ENCODE measurements around the gene ARL6IP1.
"Not testable (repeated sequence)": the region's sequence is repeated elsewhere in the genome, so short reads cannot be mapped to it uniquely, and the experiment has no call there.

ARL6IP1 gene

GRCh38 chr16:18777664-18778063, 23.7 kb downstream of the ARL6IP1 start:
- not testable (repeated sequence) for H3K36me3 ChIP-seq (ENCODE audit: control insufficient read depth, low read depth, low read length); H3K4me1 ChIP-seq (ENCODE audit: control insufficient read depth, low read depth, low read length); H3K9me3 ChIP-seq (ENCODE audit: control insufficient read depth, low read depth, low read length); H3K4me3 ChIP-seq (ENCODE audit: low read length); H3K9ac ChIP-seq (ENCODE audit: low read length); H3K27ac ChIP-seq (ENCODE audit: low read length); H3K27me3 ChIP-seq (ENCODE audit: control insufficient read depth, insufficient read depth, low read length)

GRCh38 chr16:18776334-18776733, 25.0 kb downstream of the ARL6IP1 start:
- not testable (repeated sequence) for H3K27ac ChIP-seq (ENCODE audit: low read length); H3K9ac ChIP-seq (ENCODE audit: low read length); H3K4me3 ChIP-seq (ENCODE audit: low read length); H3K4me1 ChIP-seq (ENCODE audit: control insufficient read depth, low read depth, low read length); H3K27me3 ChIP-seq (ENCODE audit: control insufficient read depth, insufficient read depth, low read length); H3K9me3 ChIP-seq (ENCODE audit: control insufficient read depth, low read depth, low read length); H3K36me3 ChIP-seq (ENCODE audit: control insufficient read depth, low read depth, low read length)

- H3K4me3 ChIP-seq (ENCODE audit: low read length); H3K27me3 ChIP-seq (ENCODE audit: control insufficient read depth, insufficient read depth, low read length); H3K4me1 ChIP-seq (ENCODE audit: control insufficient read depth, low read depth, low read length); H3K36me3 ChIP-seq (ENCODE audit: control insufficient read depth, low read depth, low read length); H3K27ac ChIP-seq (ENCODE audit: low read length); H3K9ac ChIP-seq (ENCODE audit: low read length); H3K9me3 ChIP-seq (ENCODE audit: control insufficient read depth, low read depth, low read length): not testable (repeated sequence)
Observed at GRCh38 chr16:18774651-18775050, 26.7 kb downstream of the ARL6IP1 start.

DNA sequence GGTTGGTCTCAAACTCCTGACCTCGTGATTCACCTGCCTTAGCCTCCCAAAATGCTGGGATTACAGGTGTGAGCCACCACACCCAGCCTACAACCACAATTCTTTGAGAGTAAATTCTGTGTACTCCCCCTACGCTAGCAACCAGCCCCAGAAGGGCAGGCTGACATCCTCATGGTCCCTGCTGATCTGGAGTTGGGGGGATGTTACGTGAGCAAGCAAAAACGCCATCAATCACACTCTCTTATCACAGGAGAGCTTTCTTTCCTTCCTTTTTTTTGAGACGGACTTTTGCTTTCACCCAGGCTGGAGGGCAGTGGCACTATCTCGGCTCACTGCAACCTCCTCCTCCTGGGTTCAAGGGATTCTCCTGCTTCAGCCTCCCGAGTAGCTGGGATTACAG, 29.2 kb downstream of the ARL6IP1 start:
- H3K36me3 ChIP-seq (ENCODE audit: control insufficient read depth, low read depth, low read length); H3K9ac ChIP-seq (ENCODE audit: low read length); H3K9me3 ChIP-seq (ENCODE audit: control insufficient read depth, low read depth, low read length); H3K27me3 ChIP-seq (ENCODE audit: control insufficient read depth, insufficient read depth, low read length); H3K27ac ChIP-seq (ENCODE audit: low read length); H3K4me3 ChIP-seq (ENCODE audit: low read length); H3K4me1 ChIP-seq (ENCODE audit: control insufficient read depth, low read depth, low read length): not testable (repeated sequence)

GRCh38 chr16:18770336-18770962, 30.9 kb downstream of the ARL6IP1 start:
- not testable (repeated sequence) for H3K27me3 ChIP-seq (ENCODE audit: control insufficient read depth, insufficient read depth, low read length); H3K27ac ChIP-seq (ENCODE audit: low read length); H3K4me1 ChIP-seq (ENCODE audit: control insufficient read depth, low read depth, low read length); H3K4me3 ChIP-seq (ENCODE audit: low read length); H3K9me3 ChIP-seq (ENCODE audit: control insufficient read depth, low read depth, low read length); H3K36me3 ChIP-seq (ENCODE audit: control insufficient read depth, low read depth, low read length); H3K9ac ChIP-seq (ENCODE audit: low read length)

DNA sequence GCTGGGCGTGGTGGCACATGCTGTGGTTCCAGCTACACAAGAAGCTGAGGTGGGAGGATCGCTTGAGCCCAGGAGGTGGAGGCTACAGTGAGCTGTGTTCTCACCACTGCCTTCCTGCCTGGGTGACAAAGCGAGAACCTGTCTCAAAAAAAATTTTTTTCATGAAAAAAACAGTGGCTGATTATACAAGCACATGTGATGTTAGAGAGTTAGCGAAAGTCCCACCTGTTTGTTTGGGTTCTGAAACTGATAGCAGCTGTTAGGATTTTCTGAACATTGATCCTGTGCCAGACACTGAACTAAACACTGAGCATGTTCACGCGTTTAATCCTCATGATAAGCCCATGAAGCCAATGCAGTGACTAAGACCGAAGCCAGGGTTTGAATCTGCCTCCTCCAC, 34.1 kb downstream of the ARL6IP1 start:
- H3K4me3 ChIP-seq (ENCODE audit: low read length); H3K9me3 ChIP-seq (ENCODE audit: control insufficient read depth, low read depth, low read length); H3K27ac ChIP-seq (ENCODE audit: low read length); H3K4me1 ChIP-seq (ENCODE audit: control insufficient read depth, low read depth, low read length); H3K36me3 ChIP-seq (ENCODE audit: control insufficient read depth, low read depth, low read length); H3K9ac ChIP-seq (ENCODE audit: low read length); H3K27me3 ChIP-seq (ENCODE audit: control insufficient read depth, insufficient read depth, low read length): not testable (repeated sequence)

DNA sequence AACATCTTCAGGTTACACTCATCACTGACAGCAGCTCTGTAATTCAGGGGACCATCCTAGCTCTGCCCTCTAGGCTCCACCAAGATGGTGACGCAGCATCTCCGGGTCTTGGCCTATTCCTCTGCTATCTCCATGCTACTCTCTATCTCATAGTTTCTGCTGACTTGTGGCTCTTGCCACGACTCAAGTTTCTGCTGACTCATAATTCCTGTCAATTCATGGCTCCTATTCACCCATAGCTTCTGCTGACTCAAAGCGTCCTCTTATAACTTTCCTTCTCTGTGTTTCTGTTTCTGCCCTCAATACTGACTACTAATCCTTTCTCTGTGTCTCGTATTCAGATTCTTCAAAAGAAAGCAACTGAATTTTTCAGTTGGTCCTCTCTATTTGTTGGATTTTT, 38.6 kb downstream of the ARL6IP1 start:
- not testable (repeated sequence) for H3K36me3 ChIP-seq (ENCODE audit: control insufficient read depth, low read depth, low read length); H3K9ac ChIP-seq (ENCODE audit: low read length); H3K9me3 ChIP-seq (ENCODE audit: control insufficient read depth, low read depth, low read length); H3K4me3 ChIP-seq (ENCODE audit: low read length); H3K27me3 ChIP-seq (ENCODE audit: control insufficient read depth, insufficient read depth, low read length); H3K27ac ChIP-seq (ENCODE audit: low read length); H3K4me1 ChIP-seq (ENCODE audit: control insufficient read depth, low read depth, low read length)

GRCh38 chr16:18759598-18760520, 41.5 kb downstream of the ARL6IP1 start:
- H3K27ac ChIP-seq (ENCODE audit: low read length); H3K9me3 ChIP-seq (ENCODE audit: control insufficient read depth, low read depth, low read length); H3K27me3 ChIP-seq (ENCODE audit: control insufficient read depth, insufficient read depth, low read length); H3K4me1 ChIP-seq (ENCODE audit: control insufficient read depth, low read depth, low read length); H3K9ac ChIP-seq (ENCODE audit: low read length); H3K36me3 ChIP-seq (ENCODE audit: control insufficient read depth, low read depth, low read length): not testable (repeated sequence)
- peak overlapping the region; percentile 39 for H3K4me3 ChIP-seq (ENCODE audit: low read length)

GRCh38 chr16:18757960-18758660, 43.2 kb downstream of the ARL6IP1 start:
- H3K4me3 ChIP-seq (ENCODE audit: low read length); H3K36me3 ChIP-seq (ENCODE audit: control insufficient read depth, low read depth, low read length); H3K27me3 ChIP-seq (ENCODE audit: control insufficient read depth, insufficient read depth, low read length); H3K9ac ChIP-seq (ENCODE audit: low read length); H3K9me3 ChIP-seq (ENCODE audit: control insufficient read depth, low read depth, low read length); H3K27ac ChIP-seq (ENCODE audit: low read length); H3K4me1 ChIP-seq (ENCODE audit: control insufficient read depth, low read depth, low read length): not testable (repeated sequence)

DNA sequence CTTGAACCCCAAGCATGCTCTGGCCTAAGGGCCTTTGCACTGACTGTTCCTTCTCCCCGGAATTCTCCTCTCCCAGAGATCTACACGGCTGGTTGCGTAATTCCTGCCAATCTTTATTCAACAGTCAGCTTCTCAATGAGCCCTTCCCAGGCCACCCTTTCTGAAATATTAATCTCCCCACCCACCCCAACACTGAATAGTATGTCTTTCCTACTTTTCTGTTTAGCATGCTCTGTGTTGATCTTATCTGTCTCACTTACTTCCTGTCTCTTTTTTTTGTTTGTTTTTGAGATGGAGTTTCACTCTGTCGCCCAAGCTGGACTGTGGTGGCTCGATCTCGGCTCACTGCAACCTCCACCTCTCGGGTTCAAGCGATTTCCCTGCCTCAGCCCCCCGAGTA, 44.7 kb downstream of the ARL6IP1 start:
- not testable (repeated sequence) for H3K27me3 ChIP-seq (ENCODE audit: control insufficient read depth, insufficient read depth, low read length); H3K36me3 ChIP-seq (ENCODE audit: control insufficient read depth, low read depth, low read length); H3K9ac ChIP-seq (ENCODE audit: low read length); H3K4me3 ChIP-seq (ENCODE audit: low read length); H3K4me1 ChIP-seq (ENCODE audit: control insufficient read depth, low read depth, low read length); H3K9me3 ChIP-seq (ENCODE audit: control insufficient read depth, low read depth, low read length); H3K27ac ChIP-seq (ENCODE audit: low read length)

- not testable (repeated sequence) for H3K27me3 ChIP-seq (ENCODE audit: control insufficient read depth, insufficient read depth, low read length); H3K4me1 ChIP-seq (ENCODE audit: control insufficient read depth, low read depth, low read length); H3K9ac ChIP-seq (ENCODE audit: low read length); H3K27ac ChIP-seq (ENCODE audit: low read length); H3K9me3 ChIP-seq (ENCODE audit: control insufficient read depth, low read depth, low read length); H3K36me3 ChIP-seq (ENCODE audit: control insufficient read depth, low read depth, low read length); H3K4me3 ChIP-seq (ENCODE audit: low read length)
Observed at GRCh38 chr16:18742870-18743269, 58.5 kb downstream of the ARL6IP1 start.

Measured in iPS-18a (cell line).